Cardiac muscle cell (in vitro differentiated cells and primary cell): ENCODE results near the gene COL6A2. TPM values are rescaled to one million over a fixed set of nuclear protein-coding genes. Genes with fewer than 3 reads are reported as not detected.

ENCODE experiments used
- DNase-seq, 2 donors: peaks; one replicate each; pipeline versions ENCODE4 v3.0.0 to v3.0.0-alpha.2; 2010 to 2017; ENCODE audit warnings: low read depth in 1 of 2, low spot score in 1 of 2
- H3K27ac ChIP-seq: fragments of 200-600 bp; sonication (generic); 2 replicates; pipeline ENCODE4 v1.5.1; 2016
- H3K27me3 ChIP-seq: fragments of 200-600 bp; sonication (generic); 2 replicates; pipeline ENCODE4 v1.6.0; 2016; ENCODE audit warnings: control low read depth
- H3K36me3 ChIP-seq: fragments of 200-600 bp; sonication (generic); 2 replicates; pipeline ENCODE4 v1.5.1; 2016; ENCODE audit warnings: control low read depth
- H3K4me1 ChIP-seq: fragments of 200-600 bp; sonication (generic); 2 replicates; pipeline ENCODE4 v1.8.1; 2017; ENCODE audit warnings: low read depth, mild to moderate bottlenecking, mixed run types
- H3K4me3 ChIP-seq: fragments of 200-600 bp; sonication (generic); 2 replicates; pipeline ENCODE4 v1.5.1; 2016; ENCODE audit warnings: mild to moderate bottlenecking
- H3K9me3 ChIP-seq: fragments of 200-600 bp; sonication (generic); 2 replicates; pipeline ENCODE4 v1.5.1; 2017; ENCODE audit warnings: low read depth, mild to moderate bottlenecking, control low read depth
- polyA plus RNA-seq: library from polyadenylated mRNA; unstranded; fragments of >200 nt; fragmentation: Nextera tagmentation; extraction: Ambion mirVana; gene quantifications from 2 replicates; pipeline ENCODE4 v1.2.1, GENCODE V29; 2016
- total RNA-seq: library from RNA; depleted of rRNA; stranded (reverse); fragments of >200 nt; gene quantifications from 2 replicates; pipeline ENCODE4 v1.2.3, GENCODE V29; 2016
- TF ChIP-seq, protein P1 (sequence below): IDR thresholded peaks from 2 replicates; pipeline ENCODE4 v1.5.1; 2012; ENCODE audit warnings: low read depth, mild to moderate bottlenecking, low read length

The COL6A2 gene
- total and polyA plus RNA-seq, 2 experiments from 2014 or later = 153 to 260 TPM

DNA sequence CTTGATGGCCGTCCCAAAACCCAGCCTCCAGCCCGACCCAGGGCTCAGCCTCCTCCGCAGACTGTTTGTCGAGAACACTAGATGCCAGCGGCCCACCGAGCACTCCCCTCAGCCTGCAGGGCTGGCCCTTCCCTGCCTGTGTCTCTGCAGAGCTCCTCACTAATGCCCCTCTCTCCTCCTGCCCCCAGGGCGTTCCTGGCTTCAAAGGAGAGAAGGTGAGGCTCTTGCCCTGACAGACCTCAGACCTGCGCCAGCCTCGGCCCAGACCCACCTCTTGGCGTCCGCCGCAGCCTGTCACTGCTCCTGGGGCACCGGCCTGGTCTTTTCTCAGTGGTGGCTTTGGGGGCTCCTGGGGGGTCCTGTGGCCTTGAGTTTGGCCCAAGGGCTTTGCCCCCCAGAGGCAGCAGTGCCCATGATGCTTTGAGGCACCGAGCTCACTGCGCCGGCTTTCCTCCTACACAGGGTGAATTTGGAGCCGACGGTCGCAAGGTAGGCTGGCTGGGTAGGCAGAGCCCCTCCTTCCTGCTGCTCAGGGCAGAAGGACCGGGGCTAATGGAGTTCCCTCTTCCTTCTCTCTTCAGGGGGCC is 18.4 kb downstream of the COL6A2 start:
- H3K4me1 ChIP-seq = no peaks in the 10 kb centered on the region
- no peak overlapping the region for H3K27ac ChIP-seq
- DNase-seq = no peak
- no peak overlapping the region for H3K4me3 ChIP-seq
- H3K36me3 ChIP-seq = peaks cover 9% of the 10 kb centered on the region
- no peaks in the 10 kb centered on the region for H3K27me3 ChIP-seq
- H3K9me3 ChIP-seq = no peaks in the 10 kb centered on the region
- TF ChIP-seq, protein P1, sequence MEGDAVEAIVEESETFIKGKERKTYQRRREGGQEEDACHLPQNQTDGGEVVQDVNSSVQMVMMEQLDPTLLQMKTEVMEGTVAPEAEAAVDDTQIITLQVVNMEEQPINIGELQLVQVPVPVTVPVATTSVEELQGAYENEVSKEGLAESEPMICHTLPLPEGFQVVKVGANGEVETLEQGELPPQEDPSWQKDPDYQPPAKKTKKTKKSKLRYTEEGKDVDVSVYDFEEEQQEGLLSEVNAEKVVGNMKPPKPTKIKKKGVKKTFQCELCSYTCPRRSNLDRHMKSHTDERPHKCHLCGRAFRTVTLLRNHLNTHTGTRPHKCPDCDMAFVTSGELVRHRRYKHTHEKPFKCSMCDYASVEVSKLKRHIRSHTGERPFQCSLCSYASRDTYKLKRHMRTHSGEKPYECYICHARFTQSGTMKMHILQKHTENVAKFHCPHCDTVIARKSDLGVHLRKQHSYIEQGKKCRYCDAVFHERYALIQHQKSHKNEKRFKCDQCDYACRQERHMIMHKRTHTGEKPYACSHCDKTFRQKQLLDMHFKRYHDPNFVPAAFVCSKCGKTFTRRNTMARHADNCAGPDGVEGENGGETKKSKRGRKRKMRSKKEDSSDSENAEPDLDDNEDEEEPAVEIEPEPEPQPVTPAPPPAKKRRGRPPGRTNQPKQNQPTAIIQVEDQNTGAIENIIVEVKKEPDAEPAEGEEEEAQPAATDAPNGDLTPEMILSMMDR = no peak

DNA sequence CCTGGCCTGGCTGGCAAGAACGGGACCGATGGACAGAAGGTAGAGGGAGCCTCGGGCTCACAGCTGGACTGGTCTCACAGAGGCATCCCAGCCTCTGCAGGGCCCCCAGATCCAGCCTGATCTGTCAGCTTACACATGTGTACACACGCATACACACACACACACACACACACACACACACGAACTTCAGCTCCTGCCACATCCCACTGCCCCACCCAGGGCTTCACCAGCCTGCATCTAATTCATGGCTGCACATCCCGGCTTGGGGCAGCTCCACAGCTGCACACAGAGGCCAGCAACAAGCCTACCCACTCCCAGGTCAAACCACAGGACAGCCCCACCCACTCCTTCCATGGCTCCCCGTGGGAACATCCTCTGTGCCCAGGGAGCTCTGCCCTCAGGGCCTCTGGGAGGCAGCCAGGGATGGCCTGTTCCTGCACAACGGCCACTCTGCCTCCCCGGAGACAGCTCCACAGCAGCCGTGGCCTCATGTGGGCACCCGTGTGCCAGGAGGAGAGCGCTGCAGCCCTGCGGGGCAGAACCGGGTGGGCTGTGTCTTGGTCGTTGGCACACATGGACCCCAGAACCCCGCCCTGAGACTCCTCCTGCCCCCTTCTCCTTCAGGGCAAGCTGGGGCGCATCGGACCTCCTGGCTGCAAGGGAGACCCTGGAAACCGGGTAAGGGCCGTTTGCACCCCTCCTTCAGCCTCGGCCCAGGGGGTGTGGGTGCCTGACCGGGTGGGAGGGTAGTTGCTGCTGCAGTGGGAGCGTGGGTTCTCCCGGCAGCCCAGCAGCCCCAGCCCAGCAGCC is 19.1 kb downstream of the COL6A2 start:
- H3K27ac ChIP-seq = no peak overlapping the region
- H3K36me3 ChIP-seq = peaks cover 9% of the 10 kb centered on the region
- DNase-seq = no peak
- TF ChIP-seq, protein P1 = no peak
- no peak overlapping the region for H3K4me3 ChIP-seq
- no peaks in the 10 kb centered on the region for H3K4me1 ChIP-seq
- no peaks in the 10 kb centered on the region for H3K9me3 ChIP-seq
- no peaks in the 10 kb centered on the region for H3K27me3 ChIP-seq

DNA sequence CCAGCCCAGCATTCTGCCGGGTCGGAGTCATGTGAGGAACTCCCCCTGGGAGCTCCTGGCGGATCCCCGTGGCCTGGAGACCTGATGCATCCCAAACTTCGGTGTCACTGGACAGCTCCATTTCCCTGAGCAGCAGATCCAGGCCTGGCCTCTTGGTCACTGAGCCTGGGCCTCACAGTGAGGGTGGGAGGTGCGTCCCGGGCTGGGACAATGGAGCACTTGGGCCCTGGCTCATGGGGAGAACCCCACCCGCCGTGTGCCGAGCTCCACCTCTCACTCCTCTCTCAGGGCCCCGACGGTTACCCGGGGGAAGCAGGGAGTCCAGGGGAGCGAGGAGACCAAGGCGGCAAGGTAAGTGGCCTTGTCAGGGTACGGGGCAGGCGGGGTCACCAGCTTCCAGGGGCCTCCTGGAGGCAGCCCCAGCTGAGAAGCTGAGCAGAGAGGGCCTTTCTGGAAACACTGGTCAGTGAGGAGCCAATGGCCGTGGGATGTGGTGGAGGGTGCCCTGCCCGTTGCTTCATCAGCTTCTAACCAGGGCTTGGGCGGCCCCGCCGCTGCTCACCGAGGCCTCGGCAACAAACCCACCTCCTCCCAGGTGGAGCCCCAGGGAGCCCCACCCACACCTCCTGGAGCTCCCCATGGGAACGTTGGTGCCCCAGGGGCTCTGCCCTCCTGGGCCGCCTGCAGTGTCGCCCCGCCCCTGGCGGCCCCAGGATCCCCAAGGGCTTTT is 19.8 kb downstream of the COL6A2 start:
- Histone ChIP-seq H3K4me1 (no peaks in the 10 kb centered on the region), H3K9me3 (no peaks in the 10 kb centered on the region), H3K27me3 (no peaks in the 10 kb centered on the region), H3K27ac (no peak overlapping the region), H3K36me3 (peaks cover 7% of the 10 kb centered on the region), H3K4me3 (no peak overlapping the region)
- TF ChIP-seq, protein P1 = no peak
- DNase-seq = no peak

DNA sequence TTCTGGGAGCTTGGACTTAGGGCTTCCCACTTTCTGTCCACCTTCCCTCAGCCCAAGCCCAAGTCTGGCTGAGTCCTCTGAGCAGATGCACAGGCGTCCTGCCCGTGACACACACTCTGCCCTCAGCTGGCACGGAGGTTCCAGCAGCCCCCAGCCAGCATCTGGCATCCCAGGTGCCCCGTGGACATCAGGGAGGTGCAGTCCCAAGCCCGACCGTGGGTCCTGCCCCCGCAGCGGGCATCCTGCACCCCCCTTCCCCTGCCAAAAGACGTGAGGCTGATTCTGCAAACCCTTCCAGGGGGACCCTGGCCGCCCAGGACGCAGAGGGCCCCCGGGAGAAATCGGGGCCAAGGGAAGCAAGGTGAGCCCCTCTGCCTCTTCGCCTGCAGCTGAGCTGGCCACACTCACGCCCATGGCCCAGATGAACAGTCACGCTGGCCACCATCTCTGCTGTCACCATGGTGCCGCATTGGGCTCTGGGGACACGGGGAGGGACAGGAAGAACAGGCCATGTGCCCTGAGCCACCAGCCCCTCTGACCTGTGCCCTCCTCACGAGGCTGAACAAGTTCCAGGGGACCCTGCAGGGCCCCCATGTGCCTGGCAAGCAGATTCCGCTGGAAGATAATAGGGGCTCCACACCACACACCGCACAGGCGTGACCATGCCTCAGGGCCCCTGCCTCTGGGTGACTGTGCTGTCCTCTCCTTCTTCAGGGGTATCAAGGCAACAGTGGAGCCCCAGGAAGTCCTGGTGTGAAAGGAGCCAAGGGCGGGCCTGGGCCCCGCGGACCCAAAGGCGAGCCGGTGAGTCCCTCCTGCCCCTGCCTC is 20.6 kb downstream of the COL6A2 start:
- no peak for DNase-seq
- Histone ChIP-seq H3K4me3 (no peak overlapping the region), H3K4me1 (no peaks in the 10 kb centered on the region), H3K9me3 (no peaks in the 10 kb centered on the region), H3K27me3 (no peaks in the 10 kb centered on the region), H3K27ac (no peak overlapping the region), H3K36me3 (peaks cover 3% of the 10 kb centered on the region)
- TF ChIP-seq, protein P1 = no peak

DNA sequence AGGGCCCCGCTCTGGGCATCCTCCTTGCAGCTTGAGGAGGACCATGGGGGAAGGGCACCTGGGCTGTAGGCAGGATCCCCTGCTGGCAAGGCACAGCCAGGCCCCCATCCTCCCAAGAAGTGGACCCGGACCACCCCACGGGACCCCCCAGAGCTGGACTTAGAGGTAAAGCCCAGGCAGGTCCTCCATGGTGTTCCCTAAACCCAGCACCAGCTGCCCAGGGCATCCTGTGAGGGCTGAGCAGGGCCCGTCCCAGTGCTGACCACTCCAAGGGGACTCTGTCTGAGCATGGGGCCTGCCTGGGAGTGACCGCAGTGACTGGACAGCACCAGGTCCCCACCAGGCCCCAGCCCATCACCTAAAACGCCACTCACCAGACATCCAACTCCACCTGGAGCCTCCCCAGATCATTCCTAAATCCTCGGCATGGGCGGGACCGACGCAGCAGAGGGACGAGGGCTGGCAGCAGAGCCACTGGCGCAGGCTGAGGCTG is 21.3 kb downstream of the COL6A2 start:
- no peak for DNase-seq
- H3K36me3 ChIP-seq = no peaks in the 10 kb centered on the region
- no peak overlapping the region for H3K27ac ChIP-seq
- TF ChIP-seq, protein P1 = no peak
- no peaks in the 10 kb centered on the region for H3K27me3 ChIP-seq
- H3K4me1 ChIP-seq = no peaks in the 10 kb centered on the region
- no peaks in the 10 kb centered on the region for H3K9me3 ChIP-seq
- no peak overlapping the region for H3K4me3 ChIP-seq
